SJSA1 (cell line): ENCODE measurements around the gene RRAGD. TPM values are rescaled to one million over a fixed set of nuclear protein-coding genes. Genes with fewer than 3 reads are reported as not detected.

Experiments used
- DNase-seq, 2 experiments: peaks; one replicate each; pipeline ENCODE4 v3.0.0-alpha.2; 2015 to 2020; ENCODE audit warnings: low spot score in 2 of 2, low read depth in 1 of 2
- H3K27ac ChIP-seq: fragments of 250-450 bp; sonication (Bioruptor Pico); 2 replicates; pipeline ENCODE4 v1.5.1; 2020; ENCODE audit warnings: mild to moderate bottlenecking, moderate library complexity
- H3K27me3 ChIP-seq: fragments of 250-450 bp; sonication (Bioruptor Pico); replicated peaks from 2 replicates; pipeline ENCODE4 v1.5.1; 2020; ENCODE audit warnings: mild to moderate bottlenecking, moderate library complexity
- H3K36me3 ChIP-seq: fragments of 250-450 bp; sonication (Bioruptor Pico); 2 replicates; pipeline ENCODE4 v1.5.1; 2020; ENCODE audit warnings: mild to moderate bottlenecking
- H3K4me1 ChIP-seq: fragments of 250-450 bp; sonication (Bioruptor Pico); replicated peaks from 2 replicates; pipeline ENCODE4 v1.6.1; 2021; ENCODE audit warnings: mild to moderate bottlenecking
- H3K4me3 ChIP-seq: fragments of 250-450 bp; sonication (Bioruptor Pico); 2 replicates; pipeline ENCODE4 v1.5.1; 2020; ENCODE audit warnings: mild to moderate bottlenecking
- H3K9me3 ChIP-seq: fragments of 250-450 bp; sonication (Bioruptor Pico); replicated peaks from 2 replicates; pipeline ENCODE4 v1.5.1; 2020; ENCODE audit warnings: mild to moderate bottlenecking
- total RNA-seq: library from RNA; depleted of rRNA; stranded (reverse); fragments of >200 nt; shearing (Covaris generic); gene quantifications from 2 replicates; pipeline ENCODE4 v1.2.3, GENCODE V29; 2014; rRNA removed

The RRAGD gene
- total RNA-seq = not detected in 2 replicates

DNA sequence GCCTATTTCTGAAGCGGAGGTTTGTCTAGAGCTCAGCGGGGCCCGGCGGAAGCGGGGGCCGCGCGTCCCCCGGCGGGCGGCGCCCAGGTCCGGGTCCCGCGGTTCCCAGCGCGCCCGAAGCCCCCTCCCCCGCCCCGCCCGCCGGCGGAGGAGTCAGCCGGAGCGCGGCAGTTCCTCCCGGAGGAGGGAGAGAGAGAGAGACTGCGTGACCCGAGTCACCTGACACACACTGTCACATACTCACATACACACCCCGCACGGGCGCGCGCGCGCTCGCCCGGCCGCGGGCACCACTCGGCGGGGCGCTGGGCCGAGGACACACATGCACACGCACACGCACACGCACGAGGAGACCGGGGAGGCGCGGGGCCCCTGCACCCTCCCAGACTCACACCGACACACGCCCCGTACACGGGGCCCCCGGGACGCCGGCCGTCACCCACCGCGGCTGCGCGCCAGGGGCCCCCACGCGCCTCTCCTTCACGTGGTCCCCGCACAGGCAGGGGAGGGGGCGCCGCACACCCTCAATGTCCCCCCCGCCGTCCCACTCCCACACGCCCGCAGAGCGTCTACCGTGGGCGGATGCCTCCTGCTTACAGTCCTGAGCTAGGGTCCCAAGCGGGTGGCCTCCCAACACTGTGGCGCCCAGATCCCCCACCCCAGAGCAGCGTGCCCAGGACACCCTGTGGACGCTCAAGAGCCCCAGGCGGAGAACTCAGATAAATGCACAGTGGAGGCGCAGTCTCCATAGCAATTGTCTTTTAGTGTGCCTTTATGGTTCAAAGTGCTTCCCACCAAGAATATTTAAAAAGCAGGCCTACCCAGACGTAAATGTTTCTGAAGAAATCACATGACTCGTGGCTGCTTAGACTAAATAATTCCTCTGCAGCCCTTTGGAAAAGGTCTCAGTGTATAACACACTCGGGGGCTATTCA lies at the start of gene RRAGD:
Gene RRAGD, minus strand, starts transcription at position 203 of the 935 bp plus-strand sequence. CDS start 280 bp downstream, outside the sequence.
- peaks cover 19% of the 10 kb centered on the region for H3K4me1 ChIP-seq
- H3K27me3 ChIP-seq = peaks cover 84% of the 10 kb centered on the region
- H3K36me3 ChIP-seq = no peaks in the 10 kb centered on the region
- H3K4me3 ChIP-seq = peak within 1 kb of the TSS; percentile 32
- no peaks in the 10 kb centered on the region for H3K9me3 ChIP-seq
- H3K27ac ChIP-seq = no peak within 1 kb of the TSS
- DNase-seq = no peak

DNA sequence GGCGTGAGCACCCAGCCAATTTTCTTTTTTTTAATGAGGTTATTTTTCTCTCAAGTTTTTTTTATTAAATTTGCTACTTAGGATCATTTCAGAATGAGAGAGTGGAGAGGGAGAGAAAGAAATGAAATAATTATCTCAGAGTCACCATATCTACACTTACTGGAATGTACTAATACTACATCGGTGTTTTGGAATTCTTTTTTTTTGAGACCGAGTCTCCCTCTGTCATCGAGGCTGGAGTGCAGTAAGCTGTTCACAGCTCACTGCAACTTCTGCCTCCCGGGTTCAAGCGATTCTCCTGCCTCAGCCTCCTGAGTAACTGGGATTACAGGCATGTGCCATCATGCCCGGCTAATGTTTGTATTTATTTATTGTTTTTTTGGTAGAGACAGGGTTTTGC lies 48.6 kb upstream of the RRAGD start:
- Histone ChIP-seq H3K36me3 (no peaks in the 10 kb centered on the region), H3K4me3 (no peak overlapping the region), H3K4me1 (no peaks in the 10 kb centered on the region), H3K27me3 (no peaks in the 10 kb centered on the region; the same call in 1 of the 2 replicates), H3K9me3 (no peaks in the 10 kb centered on the region), H3K27ac (no peak overlapping the region)
- DNase-seq = no peak

- no peak for DNase-seq
These were observed 47.4 kb upstream of the RRAGD start for GRCh38 chr6:89459501-89459900.

GRCh38 chr6:89458704-89459103 lies 46.6 kb upstream of the RRAGD start:
- H3K36me3 ChIP-seq = no peaks in the 10 kb centered on the region

More at GRCh38 chr6:89459501-89459900, 47.4 kb upstream of the RRAGD start:
- Histone ChIP-seq H3K27me3 (no peaks in the 10 kb centered on the region; the same call in 1 of the 2 replicates), H3K27ac (no peak overlapping the region), H3K4me3 (no peak overlapping the region), H3K4me1 (no peaks in the 10 kb centered on the region), H3K9me3 (no peaks in the 10 kb centered on the region), H3K36me3 (no peaks in the 10 kb centered on the region)

DNA sequence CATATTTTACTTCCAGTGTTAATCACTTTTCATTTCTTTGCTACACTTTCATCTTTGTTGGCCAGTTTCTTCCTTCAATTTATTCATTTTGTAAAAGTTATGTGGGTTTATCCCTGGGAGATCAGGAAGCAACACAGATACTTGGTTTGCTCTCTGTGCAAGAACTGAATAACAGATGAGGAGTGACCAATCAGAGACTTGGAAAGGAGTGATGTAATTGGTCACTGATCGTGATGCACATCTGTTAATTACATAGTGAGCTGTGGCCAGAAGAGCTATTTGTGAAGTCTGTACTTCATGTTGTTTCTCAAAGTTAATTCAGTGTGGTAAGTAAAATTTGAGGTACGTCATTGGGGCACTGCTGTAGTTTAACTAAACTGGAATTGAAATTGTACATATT lies 42.2 kb upstream of the RRAGD start:
- Histone ChIP-seq H3K4me3 (no peak overlapping the region), H3K36me3 (no peaks in the 10 kb centered on the region)
- no peak for DNase-seq

More at GRCh38 chr6:89458704-89459103, 46.6 kb upstream of the RRAGD start:
- H3K4me3 ChIP-seq = no peak overlapping the region
- no peaks in the 10 kb centered on the region for H3K9me3 ChIP-seq
- H3K4me1 ChIP-seq = no peaks in the 10 kb centered on the region
- no peak for DNase-seq
- H3K27ac ChIP-seq = no peak overlapping the region
- no peaks in the 10 kb centered on the region; the same call in 1 of the 2 replicates for H3K27me3 ChIP-seq

GRCh38 chr6:89452281-89452680 lies 40.2 kb upstream of the RRAGD start:
- no peak for DNase-seq
- Histone ChIP-seq H3K9me3 (no peaks in the 10 kb centered on the region), H3K4me3 (no peak overlapping the region), H3K36me3 (no peaks in the 10 kb centered on the region), H3K4me1 (no peaks in the 10 kb centered on the region), H3K27ac (no peak overlapping the region), H3K27me3 (no peaks in the 10 kb centered on the region)

More for the DNA sequence above, 42.2 kb upstream of the RRAGD start:
- no peak overlapping the region for H3K27ac ChIP-seq
- no peaks in the 10 kb centered on the region for H3K27me3 ChIP-seq
- H3K4me1 ChIP-seq = no peaks in the 10 kb centered on the region
- H3K9me3 ChIP-seq = no peaks in the 10 kb centered on the region

DNA sequence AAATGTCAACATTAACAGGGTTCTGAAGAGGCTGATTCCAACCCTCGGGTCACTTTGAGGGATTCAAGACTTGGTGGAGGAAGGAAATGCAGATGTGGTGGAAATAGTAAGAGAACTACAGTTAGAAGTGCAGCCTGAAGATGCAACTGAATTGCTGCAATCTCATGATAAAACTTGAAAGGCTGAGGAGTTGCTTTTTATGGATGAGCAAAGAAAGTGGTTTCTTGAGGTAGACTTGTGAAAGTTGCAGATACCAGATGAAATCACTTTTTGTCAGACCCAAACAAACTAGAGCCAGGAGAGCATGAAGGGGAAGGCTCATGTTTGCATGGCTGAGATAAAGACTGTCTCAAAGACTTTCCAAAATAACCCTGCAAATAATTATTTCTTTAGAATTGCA lies 37.1 kb upstream of the RRAGD start:
- Histone ChIP-seq H3K4me3 (no peak overlapping the region), H3K27me3 (0 out of 2 replicates have a peak, but pooled peaks cover 2% of the 10 kb centered on the region), H3K4me1 (no peaks in the 10 kb centered on the region)

GRCh38 chr6:89443658-89444057 lies 31.6 kb upstream of the RRAGD start:
- no peak for DNase-seq
- Histone ChIP-seq H3K36me3 (no peaks in the 10 kb centered on the region), H3K4me3 (no peak overlapping the region), H3K27ac (no peak overlapping the region), H3K9me3 (no peaks in the 10 kb centered on the region), H3K4me1 (no peaks in the 10 kb centered on the region), H3K27me3 (0 out of 2 replicates have a peak, but pooled peaks cover 7% of the 10 kb centered on the region)

More for the DNA sequence above, 37.1 kb upstream of the RRAGD start:
- no peak for DNase-seq
- no peak overlapping the region for H3K27ac ChIP-seq
- H3K9me3 ChIP-seq = no peaks in the 10 kb centered on the region
- no peaks in the 10 kb centered on the region for H3K36me3 ChIP-seq

GRCh38 chr6:89440200-89440599 lies 28.1 kb upstream of the RRAGD start:
- Histone ChIP-seq H3K4me1 (no peaks in the 10 kb centered on the region), H3K27me3 (peaks cover 15% of the 10 kb centered on the region; the same call in 1 of the 2 replicates), H3K27ac (no peak overlapping the region), H3K36me3 (no peaks in the 10 kb centered on the region), H3K9me3 (no peaks in the 10 kb centered on the region), H3K4me3 (no peak overlapping the region)
- no peak for DNase-seq

GRCh38 chr6:89439014-89439413 lies 26.9 kb upstream of the RRAGD start:
- Histone ChIP-seq H3K36me3 (no peaks in the 10 kb centered on the region), H3K9me3 (no peaks in the 10 kb centered on the region), H3K27ac (no peak overlapping the region), H3K4me3 (no peak overlapping the region), H3K4me1 (no peaks in the 10 kb centered on the region), H3K27me3 (peaks cover 21% of the 10 kb centered on the region)
- no peak for DNase-seq

GRCh38 chr6:89438248-89438647 lies 26.2 kb upstream of the RRAGD start:
- Histone ChIP-seq H3K9me3 (no peaks in the 10 kb centered on the region; the same call in 1 of the 2 replicates), H3K4me1 (peaks cover 3% of the 10 kb centered on the region), H3K4me3 (no peak overlapping the region), H3K36me3 (no peaks in the 10 kb centered on the region), H3K27ac (no peak overlapping the region), H3K27me3 (peaks cover 25% of the 10 kb centered on the region)
- DNase-seq = no peak

DNA sequence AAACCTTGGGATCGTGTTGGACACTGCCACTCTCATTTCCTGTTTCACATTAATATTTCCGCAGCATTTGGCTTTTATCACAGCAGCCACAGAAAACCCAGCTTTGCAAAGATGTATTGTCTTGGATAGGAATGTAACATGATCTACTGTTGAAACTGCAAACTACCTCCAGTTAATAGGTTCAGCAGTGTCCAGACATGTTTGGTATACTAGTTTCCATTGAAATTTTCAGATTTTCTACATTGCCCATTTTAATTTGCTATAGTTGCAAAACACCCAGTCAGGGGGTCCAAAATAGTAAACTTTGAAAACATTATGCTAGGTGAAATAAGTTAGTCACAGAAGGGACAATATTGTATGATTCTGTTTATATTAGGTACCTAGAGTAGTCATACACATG lies 24.2 kb upstream of the RRAGD start:
- Histone ChIP-seq H3K27ac (no peak overlapping the region), H3K9me3 (no peaks in the 10 kb centered on the region; the same call in 1 of the 2 replicates), H3K27me3 (peaks cover 37% of the 10 kb centered on the region), H3K36me3 (no peaks in the 10 kb centered on the region), H3K4me1 (peaks cover 10% of the 10 kb centered on the region), H3K4me3 (no peak overlapping the region)
- no peak for DNase-seq

- H3K4me1 ChIP-seq = peaks cover 10% of the 10 kb centered on the region
- H3K4me3 ChIP-seq = no peak overlapping the region
- H3K27ac ChIP-seq = no peak overlapping the region
- H3K36me3 ChIP-seq = no peaks in the 10 kb centered on the region
- no peak for DNase-seq
- H3K27me3 ChIP-seq = peaks cover 40% of the 10 kb centered on the region
- no peaks in the 10 kb centered on the region; the same call in 1 of the 2 replicates for H3K9me3 ChIP-seq
These were observed 22.9 kb upstream of the RRAGD start for GRCh38 chr6:89434954-89435353.

DNA sequence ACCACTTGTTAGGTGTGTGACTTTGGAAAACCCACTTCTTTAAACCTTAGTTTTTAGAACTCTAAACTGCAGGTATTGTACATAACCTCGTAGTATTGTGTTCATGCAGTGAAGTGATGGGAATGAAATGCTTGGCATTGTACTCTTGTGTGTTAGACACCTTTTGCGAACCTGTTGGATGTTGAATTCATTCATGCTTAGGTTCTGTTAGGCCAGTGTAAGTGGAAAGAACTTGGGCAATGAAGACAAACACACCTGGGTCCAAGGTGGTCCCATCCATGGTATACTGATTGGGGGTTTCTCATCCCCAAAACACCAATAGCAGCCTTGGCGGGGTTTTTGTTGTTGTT lies 22.1 kb upstream of the RRAGD start:
- Histone ChIP-seq H3K9me3 (no peaks in the 10 kb centered on the region; the same call in 1 of the 2 replicates), H3K27ac (no peak overlapping the region), H3K4me3 (no peak overlapping the region), H3K4me1 (peaks cover 10% of the 10 kb centered on the region), H3K27me3 (peaks cover 44% of the 10 kb centered on the region), H3K36me3 (no peaks in the 10 kb centered on the region)
- no peak for DNase-seq
